Liver (tissue), 9 donors: ENCODE data around the gene CSF3R. TPM values are rescaled to one million over a fixed set of nuclear protein-coding genes. Genes with fewer than 3 reads are reported as not detected.

Experiments
- DNase-seq: peaks from one replicate; pipeline ENCODE4 v3.0.0-alpha.2; 2017; ENCODE audit warnings: low spot score
- H3K27ac ChIP-seq, 2 donors: one replicate each; pipeline ENCODE4 v1.7.0; 2013; ENCODE audit warnings: inconsistent platforms in 2 of 2, low read length in 2 of 2, control low read depth in 1 of 2, low read depth in 1 of 2, mild to moderate bottlenecking in 1 of 2
- H3K27me3 ChIP-seq, 4 donors: one replicate each; pipeline versions ENCODE4 v1.6.1 to v1.7.0; 2013; ENCODE audit warnings: low read length in 3 of 4, inconsistent platforms in 1 of 4, mild to moderate bottlenecking in 1 of 4, moderate library complexity in 1 of 4; ENCODE audit not compliant: control insufficient read depth in 4 of 4, insufficient read depth in 4 of 4
- H3K36me3 ChIP-seq, 4 donors: one replicate each; pipeline versions ENCODE4 v1.6.1 to v1.7.0; 2013; ENCODE audit warnings: low read length in 3 of 4, mild to moderate bottlenecking in 3 of 4, low read depth in 1 of 4, moderate library complexity in 1 of 4; ENCODE audit not compliant: control insufficient read depth in 4 of 4, insufficient read depth in 3 of 4
- H3K4me1 ChIP-seq, 4 donors: one replicate each; pipeline versions ENCODE4 v1.6.1 to v1.7.0; 2013; ENCODE audit warnings: low read length in 3 of 4, mild to moderate bottlenecking in 3 of 4, moderate library complexity in 1 of 4; ENCODE audit not compliant: control insufficient read depth in 4 of 4, insufficient read depth in 4 of 4
- H3K4me3 ChIP-seq, 3 donors: one replicate each; pipeline versions ENCODE4 v1.6.1 to v1.7.0; 2013; ENCODE audit warnings: low read length in 3 of 3, control low read depth in 1 of 3, low read depth in 1 of 3, mild to moderate bottlenecking in 1 of 3
- H3K9ac ChIP-seq, 2 donors: one replicate each; pipeline ENCODE4 v1.7.0; 2013; ENCODE audit warnings: low read length in 2 of 2, mild to moderate bottlenecking in 2 of 2, moderate library complexity in 2 of 2, control low read depth in 1 of 2, low read depth in 1 of 2
- H3K9me3 ChIP-seq, 4 donors: one replicate each; pipeline versions ENCODE4 v1.6.1 to v1.7.0; 2013; ENCODE audit warnings: low read length in 3 of 4; ENCODE audit not compliant: control insufficient read depth in 4 of 4
- FOXA1 ChIP-seq: IDR thresholded peaks from 2 replicates; pipeline ENCODE4 v1.6.1; 2016; ENCODE audit warnings: antibody characterized with exemption
- GABPA ChIP-seq, 2 donors: IDR thresholded peaks in 1 of 2; conservative IDR thresholded peaks in 1 of 2; 2 replicates each; pipeline ENCODE4 v1.6.1; 2016; ENCODE audit warnings: antibody characterized with exemption in 2 of 2, mild to moderate bottlenecking in 1 of 2, moderate library complexity in 1 of 2
- HNF4A ChIP-seq, 2 donors: conservative IDR thresholded peaks; 2 replicates each; pipeline ENCODE4 v1.6.1; 2016; ENCODE audit warnings: antibody characterized with exemption in 2 of 2, mild to moderate bottlenecking in 2 of 2
- JUND ChIP-seq, 2 donors: IDR thresholded peaks; 2 replicates each; pipeline ENCODE4 v1.6.1; 2016; ENCODE audit warnings: antibody characterized with exemption in 2 of 2
- NR2F2 ChIP-seq: IDR thresholded peaks from 2 replicates; pipeline ENCODE4 v1.6.1; 2016; ENCODE audit warnings: antibody characterized with exemption
- RAD21 ChIP-seq, 2 donors: IDR thresholded peaks; 2 replicates each; pipeline ENCODE4 v1.6.1; 2016; ENCODE audit warnings: antibody characterized with exemption in 2 of 2, mild to moderate bottlenecking in 2 of 2
- RXRA ChIP-seq, 2 donors: IDR thresholded peaks; 2 replicates each; pipeline ENCODE4 v1.6.1; 2017 to 2018; ENCODE audit warnings: antibody characterized with exemption in 2 of 2, mild to moderate bottlenecking in 1 of 2
- SP1 ChIP-seq: IDR thresholded peaks from 2 replicates; pipeline ENCODE4 v1.6.1; 2018; ENCODE audit warnings: antibody characterized with exemption, mild to moderate bottlenecking
- YY1 ChIP-seq: IDR thresholded peaks from 2 replicates; pipeline ENCODE4 v1.6.1; 2016; ENCODE audit warnings: antibody characterized with exemption, mild to moderate bottlenecking
- WGBS: extraction: QIAGEN DNeasy Blood & Tissue Kit; methylation state at CpG from one replicate; pipeline ENCODE4 v1.1.7; 2013; 5-methylcytosine and 5-hydroxymethylcytosine counted together
- polyA plus RNA-seq, 2 donors: library from polyadenylated mRNA; stranded (reverse) in 1 of 2; unstranded in 1 of 2; fragments of 200-250 nt in 1 of 2; fragments of >200 nt in 1 of 2; fragmentation: Nextera tagmentation in 1 of 2; extraction: Ambion mirVana in 1 of 2; gene quantifications; one replicate each; pipeline versions ENCODE4 v1.2.1 to v1.2.3, GENCODE V29; 2013 to 2015
- total RNA-seq, 2 donors: library from RNA; depleted of rRNA; stranded (reverse); fragments of >200 nt; gene quantifications; one replicate each; pipeline ENCODE4 v1.2.3, GENCODE V29; 2014
- TF ChIP-seq, protein P1 (sequence below): IDR thresholded peaks from 2 replicates; pipeline ENCODE4 v1.6.1; 2016; ENCODE audit warnings: antibody characterized with exemption, mild to moderate bottlenecking
- TF ChIP-seq, protein P2 (sequence below): fragments of 150-350 bp; IDR thresholded peaks from 2 replicates; pipeline ENCODE4 v1.5.1; 2017; ENCODE audit warnings: improper control_type of control experiment, low read depth, low read length; ENCODE audit not compliant: missing input control
- TF ChIP-seq, protein P3 (sequence below): IDR thresholded peaks from 2 replicates; pipeline ENCODE4 v1.6.1; 2016; ENCODE audit warnings: antibody characterized with exemption
- donor health status: healthy.
- donor health status: healthy.
- donor health status: healthy.
- donor health status: healthy.
- donor health status: healthy.

Gene CSF3R
- total and polyA plus RNA-seq, 4 donors = 6.7 to 81.3 (median 15.9) TPM

DNA sequence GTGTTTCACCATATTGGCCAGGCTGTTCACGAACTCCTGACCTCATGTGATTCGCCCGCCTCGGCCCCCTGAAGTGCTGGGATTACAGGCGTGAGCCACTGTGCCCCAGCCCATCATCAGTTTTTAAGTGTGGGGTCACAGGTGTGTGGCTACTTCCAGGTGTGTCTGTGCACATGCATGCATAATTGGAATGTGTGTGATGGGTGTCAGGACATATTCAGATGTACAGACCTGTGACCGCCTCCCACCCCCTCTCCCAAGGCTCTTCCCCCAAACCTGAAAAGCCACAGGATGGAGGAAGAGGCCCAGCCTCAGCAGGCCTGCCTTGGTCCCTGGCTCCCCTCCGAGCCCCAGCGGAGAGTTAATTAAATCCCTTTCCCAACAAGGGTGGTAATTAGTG lies 37.3 kb upstream of the CSF3R start:
- H3K36me3 ChIP-seq = no peaks in the 10 kb centered on the region
- no peaks in the 10 kb centered on the region for H3K4me1 ChIP-seq
- H3K27ac ChIP-seq = no peak overlapping the region
- H3K9ac ChIP-seq = no peak overlapping the region
- TF ChIP-seq, protein P1, sequence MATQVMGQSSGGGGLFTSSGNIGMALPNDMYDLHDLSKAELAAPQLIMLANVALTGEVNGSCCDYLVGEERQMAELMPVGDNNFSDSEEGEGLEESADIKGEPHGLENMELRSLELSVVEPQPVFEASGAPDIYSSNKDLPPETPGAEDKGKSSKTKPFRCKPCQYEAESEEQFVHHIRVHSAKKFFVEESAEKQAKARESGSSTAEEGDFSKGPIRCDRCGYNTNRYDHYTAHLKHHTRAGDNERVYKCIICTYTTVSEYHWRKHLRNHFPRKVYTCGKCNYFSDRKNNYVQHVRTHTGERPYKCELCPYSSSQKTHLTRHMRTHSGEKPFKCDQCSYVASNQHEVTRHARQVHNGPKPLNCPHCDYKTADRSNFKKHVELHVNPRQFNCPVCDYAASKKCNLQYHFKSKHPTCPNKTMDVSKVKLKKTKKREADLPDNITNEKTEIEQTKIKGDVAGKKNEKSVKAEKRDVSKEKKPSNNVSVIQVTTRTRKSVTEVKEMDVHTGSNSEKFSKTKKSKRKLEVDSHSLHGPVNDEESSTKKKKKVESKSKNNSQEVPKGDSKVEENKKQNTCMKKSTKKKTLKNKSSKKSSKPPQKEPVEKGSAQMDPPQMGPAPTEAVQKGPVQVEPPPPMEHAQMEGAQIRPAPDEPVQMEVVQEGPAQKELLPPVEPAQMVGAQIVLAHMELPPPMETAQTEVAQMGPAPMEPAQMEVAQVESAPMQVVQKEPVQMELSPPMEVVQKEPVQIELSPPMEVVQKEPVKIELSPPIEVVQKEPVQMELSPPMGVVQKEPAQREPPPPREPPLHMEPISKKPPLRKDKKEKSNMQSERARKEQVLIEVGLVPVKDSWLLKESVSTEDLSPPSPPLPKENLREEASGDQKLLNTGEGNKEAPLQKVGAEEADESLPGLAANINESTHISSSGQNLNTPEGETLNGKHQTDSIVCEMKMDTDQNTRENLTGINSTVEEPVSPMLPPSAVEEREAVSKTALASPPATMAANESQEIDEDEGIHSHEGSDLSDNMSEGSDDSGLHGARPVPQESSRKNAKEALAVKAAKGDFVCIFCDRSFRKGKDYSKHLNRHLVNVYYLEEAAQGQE = no peak
- TF ChIP-seq RXRA (IDR thresholded peaks at IDR 0.05) (no peak), SP1 (no peak), JUND (IDR thresholded peaks at IDR 0.05) (no peak), YY1 (no peak), FOXA1 (no peak)
- TF ChIP-seq, protein P2, sequence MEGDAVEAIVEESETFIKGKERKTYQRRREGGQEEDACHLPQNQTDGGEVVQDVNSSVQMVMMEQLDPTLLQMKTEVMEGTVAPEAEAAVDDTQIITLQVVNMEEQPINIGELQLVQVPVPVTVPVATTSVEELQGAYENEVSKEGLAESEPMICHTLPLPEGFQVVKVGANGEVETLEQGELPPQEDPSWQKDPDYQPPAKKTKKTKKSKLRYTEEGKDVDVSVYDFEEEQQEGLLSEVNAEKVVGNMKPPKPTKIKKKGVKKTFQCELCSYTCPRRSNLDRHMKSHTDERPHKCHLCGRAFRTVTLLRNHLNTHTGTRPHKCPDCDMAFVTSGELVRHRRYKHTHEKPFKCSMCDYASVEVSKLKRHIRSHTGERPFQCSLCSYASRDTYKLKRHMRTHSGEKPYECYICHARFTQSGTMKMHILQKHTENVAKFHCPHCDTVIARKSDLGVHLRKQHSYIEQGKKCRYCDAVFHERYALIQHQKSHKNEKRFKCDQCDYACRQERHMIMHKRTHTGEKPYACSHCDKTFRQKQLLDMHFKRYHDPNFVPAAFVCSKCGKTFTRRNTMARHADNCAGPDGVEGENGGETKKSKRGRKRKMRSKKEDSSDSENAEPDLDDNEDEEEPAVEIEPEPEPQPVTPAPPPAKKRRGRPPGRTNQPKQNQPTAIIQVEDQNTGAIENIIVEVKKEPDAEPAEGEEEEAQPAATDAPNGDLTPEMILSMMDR = no peak
- 93% methylated on average over 8 of the region's 8 CpGs for WGBS
- H3K27me3 ChIP-seq = no peaks in the 10 kb centered on the region
- no peak for DNase-seq
- no peak overlapping the region for H3K4me3 ChIP-seq
- no peaks in the 10 kb centered on the region for H3K9me3 ChIP-seq

DNA sequence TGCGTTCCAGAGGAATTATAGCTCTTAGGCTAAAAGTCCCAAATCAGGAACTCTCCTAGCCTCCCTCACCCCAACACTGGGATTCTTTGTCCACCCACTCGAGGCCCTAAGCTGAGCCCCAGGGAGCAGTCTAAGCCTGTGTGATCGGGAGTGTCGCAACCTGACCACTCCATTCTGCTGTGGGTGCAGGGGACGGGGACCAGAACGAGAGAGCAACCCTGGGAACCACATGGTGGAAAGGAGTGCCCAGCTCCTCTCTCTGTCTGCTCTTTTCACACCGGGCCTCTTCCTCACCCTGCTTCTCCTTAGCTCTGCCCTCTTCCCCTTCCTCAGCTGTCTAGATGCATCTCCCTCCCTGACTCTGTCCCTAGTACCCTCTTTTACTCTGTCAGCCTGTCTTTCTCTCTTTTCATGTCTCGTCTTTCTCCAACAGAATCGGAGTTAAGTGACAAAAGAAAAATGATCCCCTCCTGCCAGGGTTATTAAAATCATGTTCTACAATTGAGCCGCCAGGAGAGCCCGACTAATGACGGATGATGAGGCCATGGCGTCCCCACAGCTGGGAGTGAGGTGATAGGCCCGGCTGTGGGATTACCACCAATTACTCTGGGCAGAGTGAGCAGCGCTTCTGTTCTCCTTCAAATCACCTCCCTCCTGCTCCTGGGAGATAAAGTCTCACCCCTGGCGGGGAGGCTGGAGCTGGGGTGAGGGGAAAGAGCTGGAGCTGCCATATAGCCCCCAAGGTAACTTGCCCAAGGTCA lies 34.5 kb upstream of the CSF3R start:
- H3K9ac ChIP-seq = no peak overlapping the region
- no peak overlapping the region for H3K4me3 ChIP-seq
- no peak overlapping the region for H3K27ac ChIP-seq
- TF ChIP-seq RXRA (IDR thresholded peaks at IDR 0.05) (no peak), GABPA (IDR thresholded peaks at IDR 0.05 in 1 of 2, conservative IDR thresholded peaks at IDR 0.05 in 1 of 2) (no peak), NR2F2 (no peak), JUND (IDR thresholded peaks at IDR 0.05) (no peak)
- TF ChIP-seq, protein P3, sequence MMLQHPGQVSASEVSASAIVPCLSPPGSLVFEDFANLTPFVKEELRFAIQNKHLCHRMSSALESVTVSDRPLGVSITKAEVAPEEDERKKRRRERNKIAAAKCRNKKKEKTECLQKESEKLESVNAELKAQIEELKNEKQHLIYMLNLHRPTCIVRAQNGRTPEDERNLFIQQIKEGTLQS = no peak
- no peaks in the 10 kb centered on the region for H3K36me3 ChIP-seq
- no peak for DNase-seq
- no peaks in the 10 kb centered on the region for H3K27me3 ChIP-seq
- H3K4me1 ChIP-seq = no peaks in the 10 kb centered on the region
- 83% methylated on average over 16 of the region's 16 CpGs for WGBS
- no peaks in the 10 kb centered on the region for H3K9me3 ChIP-seq

DNA sequence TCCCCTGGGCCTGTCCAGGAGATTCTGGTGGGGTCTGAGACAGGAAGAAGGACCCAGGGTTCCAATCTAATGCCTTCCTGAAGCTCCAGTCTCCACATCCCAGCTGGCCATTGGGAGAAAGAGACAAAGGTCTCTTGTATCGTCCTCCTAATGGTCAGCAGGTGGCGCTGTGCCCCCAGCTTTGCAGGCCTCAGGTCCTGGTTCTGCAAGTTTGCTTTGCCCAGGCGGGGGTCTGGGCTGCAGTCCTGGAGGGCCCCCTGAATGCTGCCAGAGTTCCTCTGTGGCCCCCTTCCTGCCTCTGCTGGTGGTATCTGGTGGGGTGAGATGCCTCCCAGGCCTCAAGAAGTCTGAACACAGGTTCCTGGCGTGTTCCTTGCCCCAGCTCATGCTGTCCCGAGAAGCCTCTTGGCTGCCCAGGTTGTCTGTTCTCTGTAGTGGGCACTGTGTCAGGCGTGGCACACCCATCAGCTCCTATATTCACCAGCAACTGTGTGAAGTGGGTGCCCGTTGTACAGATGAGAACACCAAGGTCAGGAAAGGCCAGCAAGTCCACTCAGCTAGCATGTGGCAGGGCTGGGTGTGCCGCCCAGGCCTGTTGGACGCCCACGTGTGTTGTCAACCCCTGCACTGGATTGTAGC lies 33.8 kb upstream of the CSF3R start:
- no peak overlapping the region for H3K9ac ChIP-seq
- H3K9me3 ChIP-seq = no peaks in the 10 kb centered on the region
- DNase-seq = peak; percentile 49
- TF ChIP-seq RAD21 (IDR thresholded peaks at IDR 0.05) (peak; percentile 81 to 89), HNF4A (conservative IDR thresholded peaks at IDR 0.05) (peak in 1 of 2 donors; percentile 29), JUND (IDR thresholded peaks at IDR 0.05) (no peak)
- TF ChIP-seq, protein P2 = peak; percentile 63
- no peak overlapping the region for H3K27ac ChIP-seq
- 60% methylated on average over 10 of the region's 10 CpGs for WGBS
- H3K27me3 ChIP-seq = no peaks in the 10 kb centered on the region
- H3K4me3 ChIP-seq = no peak overlapping the region
- H3K36me3 ChIP-seq = no peaks in the 10 kb centered on the region
- no peaks in the 10 kb centered on the region for H3K4me1 ChIP-seq
